ENCODE results near the gene ADH4. TPM values are rescaled to one million over a fixed set of nuclear protein-coding genes. Genes with fewer than 3 reads are reported as not detected.

Gene ADH4
- polyA plus RNA-seq, 1 of the 3 experiments (the other 2 are of a cell fraction) = not detected

DNA sequence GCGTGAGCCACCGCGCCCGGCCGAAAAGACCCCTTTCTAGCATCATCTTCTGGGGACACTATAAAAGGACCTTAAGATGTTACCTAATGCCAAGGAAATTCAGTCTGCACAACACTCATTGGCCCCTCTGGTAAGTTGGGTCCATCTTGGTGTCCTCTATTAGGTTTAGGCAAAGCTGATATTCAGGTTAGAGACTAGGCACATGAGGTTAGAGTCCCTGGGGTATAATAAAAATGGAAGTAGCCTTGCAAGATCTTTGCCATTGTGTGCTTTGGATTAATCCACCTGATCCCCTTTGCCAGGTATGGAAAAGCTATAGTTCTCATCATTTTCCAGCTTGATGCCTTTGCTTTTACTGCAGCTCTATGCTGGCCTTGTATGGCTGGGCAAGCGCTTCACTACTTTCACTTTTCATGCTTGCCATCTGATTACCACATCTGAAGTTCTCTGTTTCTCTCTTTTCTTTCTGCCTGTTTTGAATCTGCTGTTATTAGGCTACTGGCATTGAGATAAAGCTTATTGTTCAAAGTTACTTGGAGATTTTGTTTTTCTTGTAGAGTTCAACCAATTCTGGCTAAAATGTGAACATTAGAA, 5.4 kb upstream of the ADH4 start:
- CTCF ChIA-PET = no interaction called here
- WGBS (ENCODE audit: low lambda C conversion rate) = 48% methylated on average over 1 of the region's 6 CpGs
- TF ChIP-seq, protein P1, sequence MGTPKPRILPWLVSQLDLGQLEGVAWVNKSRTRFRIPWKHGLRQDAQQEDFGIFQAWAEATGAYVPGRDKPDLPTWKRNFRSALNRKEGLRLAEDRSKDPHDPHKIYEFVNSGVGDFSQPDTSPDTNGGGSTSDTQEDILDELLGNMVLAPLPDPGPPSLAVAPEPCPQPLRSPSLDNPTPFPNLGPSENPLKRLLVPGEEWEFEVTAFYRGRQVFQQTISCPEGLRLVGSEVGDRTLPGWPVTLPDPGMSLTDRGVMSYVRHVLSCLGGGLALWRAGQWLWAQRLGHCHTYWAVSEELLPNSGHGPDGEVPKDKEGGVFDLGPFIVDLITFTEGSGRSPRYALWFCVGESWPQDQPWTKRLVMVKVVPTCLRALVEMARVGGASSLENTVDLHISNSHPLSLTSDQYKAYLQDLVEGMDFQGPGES (IDR thresholded peaks at IDR 0.05; ENCODE audit: low read depth, low read length) = no peak
- TF ChIP-seq, protein P2, sequence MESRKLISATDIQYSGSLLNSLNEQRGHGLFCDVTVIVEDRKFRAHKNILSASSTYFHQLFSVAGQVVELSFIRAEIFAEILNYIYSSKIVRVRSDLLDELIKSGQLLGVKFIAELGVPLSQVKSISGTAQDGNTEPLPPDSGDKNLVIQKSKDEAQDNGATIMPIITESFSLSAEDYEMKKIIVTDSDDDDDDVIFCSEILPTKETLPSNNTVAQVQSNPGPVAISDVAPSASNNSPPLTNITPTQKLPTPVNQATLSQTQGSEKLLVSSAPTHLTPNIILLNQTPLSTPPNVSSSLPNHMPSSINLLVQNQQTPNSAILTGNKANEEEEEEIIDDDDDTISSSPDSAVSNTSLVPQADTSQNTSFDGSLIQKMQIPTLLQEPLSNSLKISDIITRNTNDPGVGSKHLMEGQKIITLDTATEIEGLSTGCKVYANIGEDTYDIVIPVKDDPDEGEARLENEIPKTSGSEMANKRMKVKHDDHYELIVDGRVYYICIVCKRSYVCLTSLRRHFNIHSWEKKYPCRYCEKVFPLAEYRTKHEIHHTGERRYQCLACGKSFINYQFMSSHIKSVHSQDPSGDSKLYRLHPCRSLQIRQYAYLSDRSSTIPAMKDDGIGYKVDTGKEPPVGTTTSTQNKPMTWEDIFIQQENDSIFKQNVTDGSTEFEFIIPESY (IDR thresholded peaks at IDR 0.05; ENCODE audit: borderline replicate concordance, low read depth) = no peak
- TF ChIP-seq TEAD4 (IDR thresholded peaks at IDR 0.05; ENCODE audit: borderline replicate concordance, insufficient read depth) (no peak), GATA2 (CRISPR knock-in tag; IDR thresholded peaks at IDR 0.05) (no peak), TAF1 (IDR thresholded peaks at IDR 0.05; ENCODE audit: borderline replicate concordance, low read depth, low read length) (no peak), MXI1 (IDR thresholded peaks at IDR 0.05; ENCODE audit: low read depth, low read length) (no peak), CHD2 (IDR thresholded peaks at IDR 0.05; ENCODE audit: low read length, partially characterized antibody) (no peak), RCOR1 (IDR thresholded peaks at IDR 0.05; ENCODE audit: low read length) (no peak)
- TF ChIP-seq, protein P3, sequence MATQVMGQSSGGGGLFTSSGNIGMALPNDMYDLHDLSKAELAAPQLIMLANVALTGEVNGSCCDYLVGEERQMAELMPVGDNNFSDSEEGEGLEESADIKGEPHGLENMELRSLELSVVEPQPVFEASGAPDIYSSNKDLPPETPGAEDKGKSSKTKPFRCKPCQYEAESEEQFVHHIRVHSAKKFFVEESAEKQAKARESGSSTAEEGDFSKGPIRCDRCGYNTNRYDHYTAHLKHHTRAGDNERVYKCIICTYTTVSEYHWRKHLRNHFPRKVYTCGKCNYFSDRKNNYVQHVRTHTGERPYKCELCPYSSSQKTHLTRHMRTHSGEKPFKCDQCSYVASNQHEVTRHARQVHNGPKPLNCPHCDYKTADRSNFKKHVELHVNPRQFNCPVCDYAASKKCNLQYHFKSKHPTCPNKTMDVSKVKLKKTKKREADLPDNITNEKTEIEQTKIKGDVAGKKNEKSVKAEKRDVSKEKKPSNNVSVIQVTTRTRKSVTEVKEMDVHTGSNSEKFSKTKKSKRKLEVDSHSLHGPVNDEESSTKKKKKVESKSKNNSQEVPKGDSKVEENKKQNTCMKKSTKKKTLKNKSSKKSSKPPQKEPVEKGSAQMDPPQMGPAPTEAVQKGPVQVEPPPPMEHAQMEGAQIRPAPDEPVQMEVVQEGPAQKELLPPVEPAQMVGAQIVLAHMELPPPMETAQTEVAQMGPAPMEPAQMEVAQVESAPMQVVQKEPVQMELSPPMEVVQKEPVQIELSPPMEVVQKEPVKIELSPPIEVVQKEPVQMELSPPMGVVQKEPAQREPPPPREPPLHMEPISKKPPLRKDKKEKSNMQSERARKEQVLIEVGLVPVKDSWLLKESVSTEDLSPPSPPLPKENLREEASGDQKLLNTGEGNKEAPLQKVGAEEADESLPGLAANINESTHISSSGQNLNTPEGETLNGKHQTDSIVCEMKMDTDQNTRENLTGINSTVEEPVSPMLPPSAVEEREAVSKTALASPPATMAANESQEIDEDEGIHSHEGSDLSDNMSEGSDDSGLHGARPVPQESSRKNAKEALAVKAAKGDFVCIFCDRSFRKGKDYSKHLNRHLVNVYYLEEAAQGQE (IDR thresholded peaks at IDR 0.05; ENCODE audit: low read depth, low read length) = no peak

More for the DNA sequence above, 5.4 kb upstream of the ADH4 start:
- Histone ChIP-seq H3K79me2 (ENCODE audit: insufficient read depth) (no peaks in the 10 kb centered on the region), H3K36me3 (replicated peaks in 1 of 2; ENCODE audit: control insufficient read depth in 1 of 2, insufficient read depth in 2 of 2, low read length in 1 of 2) (no peaks in the 10 kb centered on the region), H2AFZ (ENCODE audit: low read depth) (no peak overlapping the region), H3K27ac (ENCODE audit: low read depth in 2 of 2, low read length in 1 of 2) (no peak overlapping the region), H4K20me1 (ENCODE audit: insufficient read depth) (no peaks in the 10 kb centered on the region), H3K9me2 (no peaks in the 10 kb centered on the region), H3K9ac (no peak overlapping the region), H3K27me3 (ENCODE audit: insufficient read depth) (no peaks in the 10 kb centered on the region), H3F3A (replicated peaks; ENCODE audit: insufficient read depth) (no peaks in the 10 kb centered on the region), H3K4me3 (ENCODE audit: low read depth in 2 of 2, low read length in 1 of 2) (no peak overlapping the region), H3K4me1 (ENCODE audit: control insufficient read depth in 1 of 2, insufficient read depth in 2 of 2, low read depth in 1 of 2, low read length in 1 of 2) (no peaks in the 10 kb centered on the region), H3K9me3 (no peaks in the 10 kb centered on the region), H3K4me2 (no peak overlapping the region)
- POLR2A ChIA-PET = no interaction called here
- no peak for DNase-seq
